OCI-LY1 (cell line): Measurements from ENCODE around the gene PROM2.

ENCODE experiments used
- H2AFZ ChIP-seq: fragments of 200-600 bp; sonication (generic), shearing (Covaris generic); 2 replicates; pipeline ENCODE4 v1.6.0; 2014; ENCODE audit warnings: antibody characterized with exemption, mild to moderate bottlenecking, low read length
- H3F3A ChIP-seq: fragments of 200-600 bp; sonication (generic), shearing (Covaris generic); 2 replicates; pipeline ENCODE4 v1.6.0; 2014; ENCODE audit warnings: mild to moderate bottlenecking, antibody characterized with exemption, low read length, moderate library complexity; ENCODE audit not compliant: insufficient read depth
- H3K27ac ChIP-seq: fragments of 200-600 bp; sonication (generic); 2 replicates; pipeline ENCODE4 v1.5.1; 2014; ENCODE audit warnings: low read length, mixed run types, mild to moderate bottlenecking, low read depth; ENCODE audit not compliant: poor library complexity, severe bottlenecking
- H3K27me3 ChIP-seq: fragments of 200-600 bp; sonication (generic); 2 replicates; pipeline ENCODE4 v1.6.0; 2014; ENCODE audit warnings: antibody characterized with exemption, mild to moderate bottlenecking, low read length, moderate library complexity; ENCODE audit not compliant: insufficient read depth
- H3K36me3 ChIP-seq: fragments of 200-600 bp; sonication (generic); 2 replicates; pipeline ENCODE4 v1.6.1; 2014; ENCODE audit warnings: mild to moderate bottlenecking, antibody characterized with exemption, low read length, moderate library complexity, mixed read lengths; ENCODE audit not compliant: insufficient read depth
- H3K4me1 ChIP-seq: fragments of 200-600 bp; sonication (generic); 2 replicates; pipeline ENCODE4 v1.5.1; 2014; ENCODE audit warnings: mild to moderate bottlenecking, low read length, moderate library complexity; ENCODE audit not compliant: insufficient read depth, severe bottlenecking
- H3K4me2 ChIP-seq: fragments of 200-600 bp; sonication (generic), shearing (Covaris generic); 2 replicates; pipeline ENCODE4 v1.6.1; 2014; ENCODE audit warnings: low read length
- H3K4me3 ChIP-seq: fragments of 200-600 bp; sonication (generic); 2 replicates; pipeline ENCODE4 v1.5.1; 2014; ENCODE audit warnings: low read length, low read depth, mild to moderate bottlenecking, mixed read lengths; ENCODE audit not compliant: poor library complexity, severe bottlenecking
- H3K79me2 ChIP-seq: fragments of 200-600 bp; shearing (Covaris generic); 2 replicates; pipeline ENCODE4 v1.6.1; 2016; ENCODE audit warnings: mixed run types, low read length, mixed read lengths; ENCODE audit not compliant: insufficient read depth
- H3K9ac ChIP-seq: fragments of 200-600 bp; sonication (generic), shearing (Covaris generic); 2 replicates; pipeline ENCODE4 v1.6.1; 2014; ENCODE audit warnings: mild to moderate bottlenecking, low read length, mixed read lengths
- H3K9me2 ChIP-seq: fragments of 200-600 bp; sonication (generic), shearing (Covaris generic); 2 replicates; pipeline ENCODE4 v1.6.1; 2014; ENCODE audit warnings: low read depth, mild to moderate bottlenecking, low read length, mixed read lengths
- H3K9me3 ChIP-seq: fragments of 200-600 bp; shearing (Covaris generic); 2 replicates; pipeline ENCODE4 v1.6.1; 2014; ENCODE audit warnings: low read length, mixed read lengths
- H4K20me1 ChIP-seq: fragments of 200-600 bp; sonication (generic), shearing (Covaris generic); 2 replicates; pipeline ENCODE4 v1.6.0; 2016; ENCODE audit warnings: mild to moderate bottlenecking, low read length; ENCODE audit not compliant: insufficient read depth
- EZH2 ChIP-seq: fragments of 200-600 bp; sonication (generic), shearing (Covaris generic); IDR thresholded peaks from 2 replicates; pipeline ENCODE4 v1.8.0; 2017; ENCODE audit warnings: borderline replicate concordance, mixed run types, mild to moderate bottlenecking, antibody characterized with exemption, low read length, moderate library complexity, mixed read lengths
- TF ChIP-seq, protein P1 (sequence below): fragments of 200-600 bp; sonication (generic), shearing (Covaris generic); IDR thresholded peaks from 2 replicates; pipeline ENCODE4 v1.5.1; 2017; ENCODE audit warnings: mild to moderate bottlenecking, antibody characterized with exemption, low read length, moderate library complexity, mixed read lengths

The PROM2 gene

DNA sequence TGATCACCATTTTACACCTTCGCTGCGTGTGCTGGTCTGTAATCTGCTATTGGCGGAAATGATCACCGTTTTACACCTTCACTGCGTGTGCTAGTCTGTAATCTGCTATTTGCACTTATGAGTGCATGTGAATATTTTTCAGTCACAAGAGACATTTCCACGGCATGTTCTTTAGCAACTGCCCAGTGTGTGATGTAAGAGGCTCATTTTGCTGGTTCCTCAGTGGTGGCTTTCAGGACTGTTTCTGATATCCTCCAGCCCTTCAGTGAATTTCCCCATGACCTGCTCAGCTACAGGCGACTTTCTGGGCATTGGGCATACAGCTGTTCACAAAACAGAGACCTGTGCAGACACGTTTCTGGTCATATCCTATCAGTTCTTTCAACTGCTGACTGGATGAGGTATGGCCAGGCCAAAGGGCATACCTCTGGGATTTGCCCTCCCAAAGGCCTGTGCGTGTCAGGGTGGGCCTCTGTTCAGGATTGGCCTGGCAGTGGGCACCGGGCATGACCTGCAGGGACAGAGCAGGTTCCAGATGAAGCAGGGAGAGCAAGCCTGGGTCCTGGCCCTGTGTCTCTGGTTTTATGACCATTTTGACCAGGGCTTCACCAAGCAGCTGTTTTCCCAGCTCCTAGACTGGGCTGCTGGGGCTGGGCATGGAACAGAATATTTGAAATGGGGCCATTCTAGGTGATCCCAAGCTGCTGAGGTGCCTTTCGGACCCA is 521 bp upstream of the PROM2 start:
- TF ChIP-seq EZH2 = no peak
- TF ChIP-seq, protein P1, sequence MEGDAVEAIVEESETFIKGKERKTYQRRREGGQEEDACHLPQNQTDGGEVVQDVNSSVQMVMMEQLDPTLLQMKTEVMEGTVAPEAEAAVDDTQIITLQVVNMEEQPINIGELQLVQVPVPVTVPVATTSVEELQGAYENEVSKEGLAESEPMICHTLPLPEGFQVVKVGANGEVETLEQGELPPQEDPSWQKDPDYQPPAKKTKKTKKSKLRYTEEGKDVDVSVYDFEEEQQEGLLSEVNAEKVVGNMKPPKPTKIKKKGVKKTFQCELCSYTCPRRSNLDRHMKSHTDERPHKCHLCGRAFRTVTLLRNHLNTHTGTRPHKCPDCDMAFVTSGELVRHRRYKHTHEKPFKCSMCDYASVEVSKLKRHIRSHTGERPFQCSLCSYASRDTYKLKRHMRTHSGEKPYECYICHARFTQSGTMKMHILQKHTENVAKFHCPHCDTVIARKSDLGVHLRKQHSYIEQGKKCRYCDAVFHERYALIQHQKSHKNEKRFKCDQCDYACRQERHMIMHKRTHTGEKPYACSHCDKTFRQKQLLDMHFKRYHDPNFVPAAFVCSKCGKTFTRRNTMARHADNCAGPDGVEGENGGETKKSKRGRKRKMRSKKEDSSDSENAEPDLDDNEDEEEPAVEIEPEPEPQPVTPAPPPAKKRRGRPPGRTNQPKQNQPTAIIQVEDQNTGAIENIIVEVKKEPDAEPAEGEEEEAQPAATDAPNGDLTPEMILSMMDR = no peak
- no peak overlapping the region for H3K9ac ChIP-seq
- H3K36me3 ChIP-seq = no peaks in the 10 kb centered on the region
- no peak overlapping the region for H2AFZ ChIP-seq
- no peak overlapping the region for H3K4me3 ChIP-seq
- H4K20me1 ChIP-seq = no peaks in the 10 kb centered on the region
- no peaks in the 10 kb centered on the region for H3K9me2 ChIP-seq
- no peaks in the 10 kb centered on the region; the same call in 1 of the 2 replicates for H3K27me3 ChIP-seq
- no peaks in the 10 kb centered on the region for H3K9me3 ChIP-seq
- no peaks in the 10 kb centered on the region for H3K4me1 ChIP-seq
- H3K27ac ChIP-seq = no peak overlapping the region
- H3K79me2 ChIP-seq = no peaks in the 10 kb centered on the region
- H3F3A ChIP-seq = no peaks in the 10 kb centered on the region
- no peak overlapping the region for H3K4me2 ChIP-seq

DNA sequence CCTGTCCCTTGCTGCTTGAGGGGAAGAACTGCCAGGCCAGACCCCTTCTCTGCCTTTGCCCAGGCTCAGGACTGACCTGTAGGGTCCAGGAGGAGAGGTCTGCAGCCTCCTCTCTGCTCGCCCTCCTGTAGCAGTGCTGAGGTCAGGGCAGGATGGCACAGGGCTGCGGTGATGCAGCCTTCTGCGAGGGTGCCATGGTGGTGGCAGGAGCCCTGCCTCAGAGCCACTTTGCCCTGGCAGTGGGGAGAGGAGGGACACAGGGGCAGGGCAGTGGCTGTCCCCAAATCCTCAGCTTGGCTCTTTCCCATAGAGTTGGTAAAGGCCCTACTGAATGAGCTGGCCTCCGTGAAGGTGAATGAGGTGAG is 884 bp downstream of the PROM2 start:
- no peaks in the 10 kb centered on the region for H3K36me3 ChIP-seq
- no peak overlapping the region for H3K9ac ChIP-seq
- H4K20me1 ChIP-seq = no peaks in the 10 kb centered on the region
- no peaks in the 10 kb centered on the region for H3K79me2 ChIP-seq
- TF ChIP-seq, protein P1 = no peak
- no peak for TF ChIP-seq EZH2
- H3K27me3 ChIP-seq = no peaks in the 10 kb centered on the region; the same call in 1 of the 2 replicates
- H3K4me1 ChIP-seq = no peaks in the 10 kb centered on the region
- H3K9me2 ChIP-seq = no peaks in the 10 kb centered on the region
- no peak overlapping the region for H2AFZ ChIP-seq
- H3F3A ChIP-seq = no peaks in the 10 kb centered on the region
- H3K4me2 ChIP-seq = no peak overlapping the region
- H3K9me3 ChIP-seq = no peaks in the 10 kb centered on the region
- no peak overlapping the region for H3K27ac ChIP-seq
- H3K4me3 ChIP-seq = no peak overlapping the region

DNA sequence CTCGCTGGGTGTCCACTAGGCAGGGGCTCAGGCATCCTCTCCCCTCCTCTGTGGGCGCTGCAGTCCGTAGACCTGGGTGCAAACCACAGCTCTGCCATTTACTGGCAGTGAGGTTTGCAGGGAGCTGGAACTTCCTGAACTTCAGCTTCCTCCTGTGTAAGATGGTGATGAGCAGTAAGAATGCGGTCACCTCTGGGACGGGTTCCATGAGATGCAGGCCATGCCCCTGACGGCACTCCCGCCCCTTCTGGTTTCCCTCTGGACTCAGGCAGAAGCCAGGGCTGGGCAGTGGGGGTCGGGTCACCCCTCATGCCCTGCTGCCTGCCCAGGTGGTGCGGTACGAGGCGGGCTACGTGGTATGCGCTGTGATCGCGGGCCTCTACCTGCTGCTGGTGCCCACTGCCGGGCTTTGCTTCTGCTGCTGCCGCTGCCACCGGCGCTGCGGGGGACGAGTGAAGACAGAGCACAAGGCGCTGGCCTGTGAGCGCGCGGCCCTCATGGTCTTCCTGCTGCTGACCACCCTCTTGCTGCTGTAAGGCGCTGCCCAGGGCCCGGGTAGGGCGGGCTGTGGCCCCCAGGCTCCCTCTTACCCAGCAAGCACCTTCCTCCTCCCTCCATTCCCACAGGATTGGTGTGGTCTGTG is 1.5 kb downstream of the PROM2 start:
- Histone ChIP-seq H3K36me3 (no peaks in the 10 kb centered on the region), H3K27me3 (no peaks in the 10 kb centered on the region; the same call in 1 of the 2 replicates), H4K20me1 (no peaks in the 10 kb centered on the region), H3K27ac (no peak overlapping the region), H3K4me2 (no peak overlapping the region), H3K4me1 (no peaks in the 10 kb centered on the region), H3K79me2 (no peaks in the 10 kb centered on the region), H3F3A (no peaks in the 10 kb centered on the region), H3K9me2 (no peaks in the 10 kb centered on the region), H2AFZ (no peak overlapping the region), H3K9me3 (no peaks in the 10 kb centered on the region), H3K9ac (no peak overlapping the region), H3K4me3 (no peak overlapping the region)
- no peak for TF ChIP-seq EZH2
- TF ChIP-seq, protein P1 = no peak
